Glomerular visceral epithelial cell (primary cell): ENCODE measurements around the gene SCFD2.
"Not testable (repeated sequence)": the region's sequence is repeated elsewhere in the genome, so short reads cannot be mapped to it uniquely, and the experiment has no call there.

Experiments used
- DNase-seq: peaks from one replicate; pipeline ENCODE4 v3.0.0-alpha.2; 2016; ENCODE audit errors: extremely low spot score

SCFD2 gene

GRCh38 chr4:53365486-53366300 lies at the start of gene SCFD2:
SCFD2 (minus strand) TSS chr4:53366061.
- peak; percentile 96 for DNase-seq

DNA sequence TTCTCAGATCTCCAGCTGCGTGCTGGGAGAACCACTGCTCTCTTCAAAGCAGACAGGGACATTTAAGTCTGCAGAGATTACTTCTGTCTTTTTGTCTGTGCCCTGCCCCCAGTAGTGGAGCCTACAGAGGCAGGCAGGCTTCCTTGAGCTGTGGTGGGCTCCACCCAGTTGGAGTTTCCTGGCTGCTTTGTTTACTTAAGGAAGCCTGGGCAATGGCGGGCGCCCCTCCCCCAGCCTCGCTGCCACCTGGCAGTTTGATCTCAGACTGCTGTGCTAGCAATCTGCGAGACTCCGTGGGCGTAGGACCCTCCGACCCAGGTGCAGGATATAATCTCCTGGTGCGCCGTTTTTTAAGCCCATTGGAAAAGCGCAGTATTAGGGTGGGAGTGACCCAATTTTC lies 43.6 kb upstream of the SCFD2 start:
- DNase-seq, result not testable (repeated sequence)

- no peak for DNase-seq
Observed at GRCh38 chr4:53380221-53380620, 14.4 kb upstream of the SCFD2 start.

DNA sequence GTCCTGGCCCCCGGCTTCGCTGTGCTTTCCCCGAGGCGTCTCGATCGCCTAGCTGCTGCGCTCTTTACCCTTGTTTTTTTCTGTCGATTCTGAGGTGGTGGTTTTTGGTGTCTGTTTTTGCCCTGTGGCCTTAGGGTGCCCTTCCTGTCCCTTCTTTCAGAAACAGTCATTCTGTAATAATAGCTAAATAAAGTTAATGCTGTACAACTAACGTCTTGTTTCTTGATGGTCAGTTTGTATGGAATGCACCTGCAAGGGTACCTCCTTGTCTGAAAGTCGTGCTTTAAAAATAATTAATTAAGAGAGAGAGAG lies 12.3 kb upstream of the SCFD2 start:
- DNase-seq, result no peak

DNA sequence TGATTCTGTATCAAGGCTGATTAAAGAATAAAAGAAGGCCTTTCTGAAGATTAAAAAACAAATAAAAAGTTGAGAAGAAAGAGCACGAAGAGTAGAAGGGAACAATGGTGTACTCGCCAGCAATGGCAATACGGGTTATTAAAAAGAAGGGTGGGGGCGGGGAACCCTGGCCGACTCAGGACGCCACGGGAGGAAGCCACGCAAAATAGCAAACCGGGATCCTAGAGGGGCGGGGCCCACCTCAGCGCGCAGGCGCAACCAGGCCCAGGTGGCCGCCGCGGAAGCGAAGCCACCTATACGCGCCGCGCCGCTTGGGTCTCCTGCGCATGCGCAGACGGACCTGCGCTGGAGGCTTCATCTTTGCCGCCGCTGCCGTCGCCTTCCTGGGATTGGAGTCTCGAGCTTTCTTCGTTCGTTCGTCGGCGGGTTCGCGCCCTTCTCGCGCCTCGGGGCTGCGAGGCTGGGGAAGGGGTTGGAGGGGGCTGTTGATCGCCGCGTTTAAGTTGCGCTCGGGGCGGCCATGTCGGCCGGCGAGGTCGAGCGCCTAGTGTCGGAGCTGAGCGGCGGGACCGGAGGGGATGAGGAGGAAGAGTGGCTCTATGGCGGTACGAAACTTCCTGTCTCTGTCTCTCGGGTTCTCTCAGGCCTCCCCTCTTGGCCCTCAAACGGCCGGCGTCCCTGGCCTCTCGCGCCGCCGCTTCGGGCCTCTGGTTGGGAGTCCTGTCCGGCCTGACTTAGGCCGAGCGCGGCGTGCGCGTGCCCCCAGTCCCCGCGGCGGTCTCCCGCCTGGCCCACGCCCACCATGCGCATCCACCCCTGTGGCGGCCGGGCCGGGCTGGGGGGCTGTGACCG lies 11.7 kb upstream of the SCFD2 start, which contains the start of gene FIP1L1:
Gene FIP1L1 (plus strand): TSS at position 323 of the 852 bp plus-strand sequence. CDS start 198 bp downstream, at position 521.
- peak; percentile 97 for DNase-seq

- no peak for DNase-seq
Observed at GRCh38 chr4:53376900-53377299, 11.0 kb upstream of the SCFD2 start.

- DNase-seq, result no peak
Observed at GRCh38 chr4:53374777-53375258, 9.0 kb upstream of the SCFD2 start.

DNA sequence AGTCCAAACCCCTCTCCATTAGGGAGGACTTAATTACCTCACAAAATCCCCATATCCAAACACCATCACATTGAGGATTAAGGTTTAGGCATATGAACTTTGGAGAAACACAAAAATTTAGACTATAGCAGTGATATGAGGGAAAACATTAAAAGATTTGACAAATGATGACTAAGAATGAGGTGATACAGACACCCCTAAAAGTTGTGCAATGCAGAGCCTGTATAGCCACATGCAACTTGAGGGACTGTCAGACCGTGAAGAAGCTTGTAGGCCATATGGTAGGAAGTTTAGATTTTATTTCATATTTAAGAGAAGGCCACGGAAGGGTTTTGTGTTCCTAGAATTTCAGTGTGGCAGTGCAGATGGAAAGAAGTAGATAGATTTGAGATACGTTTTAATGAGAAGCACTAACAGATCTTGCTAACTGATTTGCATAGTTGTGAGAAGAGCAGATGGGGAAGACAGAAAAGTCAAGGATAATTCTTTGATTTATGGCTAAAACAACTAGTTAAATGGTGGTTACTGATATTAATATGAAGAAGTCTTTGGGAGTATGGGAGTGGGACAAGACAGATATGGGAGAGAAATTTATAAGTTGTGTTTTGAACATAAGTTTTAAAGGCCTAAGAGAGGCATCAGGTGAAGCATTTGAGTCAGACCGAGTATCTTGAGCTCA lies 6.1 kb upstream of the SCFD2 start:
- DNase-seq, result no peak

DNA sequence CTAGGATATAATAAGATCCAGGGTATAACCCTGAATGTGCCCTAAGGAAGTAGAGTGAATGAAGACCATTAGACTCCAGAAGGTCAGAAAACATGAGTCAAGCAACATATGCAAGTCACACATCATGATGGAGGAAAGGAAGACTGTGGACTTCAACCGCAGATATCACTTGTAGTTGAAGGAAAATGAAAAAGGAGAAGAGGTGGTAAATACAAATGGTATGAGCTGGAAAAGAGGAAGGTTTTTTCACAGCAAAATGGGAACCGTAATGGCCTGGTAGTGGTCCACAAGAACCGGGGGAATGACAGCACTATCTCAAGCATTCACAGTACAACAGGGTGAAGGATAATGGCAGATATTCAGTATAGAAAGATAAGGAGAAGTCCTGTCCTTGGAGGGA lies 5.2 kb upstream of the SCFD2 start:
- DNase-seq, result no peak

DNA sequence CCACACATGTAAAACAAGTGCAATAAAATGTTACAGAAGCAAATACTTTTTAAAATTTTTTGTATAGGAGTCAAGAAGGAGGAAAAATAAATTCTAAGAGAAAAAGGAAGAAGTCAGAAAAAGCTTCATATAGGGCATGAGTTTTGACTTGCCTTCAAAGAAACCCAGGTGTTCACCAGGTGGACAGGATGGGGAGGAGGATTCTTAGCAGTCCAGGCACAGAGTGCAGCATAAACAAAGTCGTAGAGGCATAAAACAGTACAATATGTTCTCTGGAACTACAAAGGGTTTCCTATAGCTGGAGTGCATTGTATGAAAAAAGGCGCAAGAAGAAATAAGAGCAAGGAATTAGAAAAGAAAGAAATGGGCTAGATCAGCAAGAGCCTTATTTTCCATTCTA lies 1.9 kb upstream of the SCFD2 start:
- DNase-seq, result no peak

DNA sequence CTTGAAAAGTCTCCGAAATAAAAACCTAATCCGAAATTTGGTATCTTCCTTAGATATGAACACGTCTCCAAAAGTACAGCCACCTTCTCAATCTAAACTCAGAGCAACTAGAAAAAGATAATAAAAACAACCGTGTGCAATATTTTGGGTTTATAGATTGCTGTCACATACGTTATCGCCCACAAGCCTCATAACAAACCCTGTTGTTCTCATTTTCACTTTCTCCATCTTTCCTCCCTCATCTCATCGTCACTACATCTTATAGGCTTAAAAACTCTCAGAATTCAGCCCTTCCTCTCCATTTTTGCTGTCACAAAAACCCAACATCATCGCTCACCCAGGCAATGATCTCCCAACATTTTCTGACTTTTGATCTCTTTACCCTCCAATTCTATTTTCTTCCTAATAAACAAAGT lies 448 bp upstream of the SCFD2 start:
- no peak for DNase-seq

- peak; percentile 24 for DNase-seq
Observed at GRCh38 chr4:53365121-53365485, 758 bp downstream of the SCFD2 start.

DNA sequence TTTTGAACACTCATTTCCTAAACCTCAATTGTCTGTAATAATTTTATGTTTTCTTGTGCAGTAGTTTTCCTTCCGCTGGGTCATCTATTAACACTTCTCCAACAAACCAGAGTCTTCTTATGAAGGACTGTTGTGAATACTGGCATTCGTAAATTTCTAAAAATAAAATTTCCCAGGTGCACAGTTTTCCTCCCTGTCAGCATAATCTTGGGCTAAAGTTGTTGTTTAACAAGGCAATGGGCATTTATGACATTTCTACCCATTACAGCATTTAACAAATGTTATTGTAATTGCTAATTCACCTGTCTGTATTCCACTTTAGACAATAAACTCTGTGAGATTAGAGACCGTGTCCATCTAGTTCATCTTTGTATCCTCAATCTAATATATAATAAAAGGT lies 1.2 kb downstream of the SCFD2 start:
- no peak for DNase-seq

GRCh38 chr4:53362093-53362492 lies 3.8 kb downstream of the SCFD2 start:
- DNase-seq, result no peak

- DNase-seq, result no peak
Observed at GRCh38 chr4:53361451-53361850, 4.4 kb downstream of the SCFD2 start.

- DNase-seq, result no peak
Observed at GRCh38 chr4:53355930-53356521, 9.8 kb downstream of the SCFD2 start.

DNA sequence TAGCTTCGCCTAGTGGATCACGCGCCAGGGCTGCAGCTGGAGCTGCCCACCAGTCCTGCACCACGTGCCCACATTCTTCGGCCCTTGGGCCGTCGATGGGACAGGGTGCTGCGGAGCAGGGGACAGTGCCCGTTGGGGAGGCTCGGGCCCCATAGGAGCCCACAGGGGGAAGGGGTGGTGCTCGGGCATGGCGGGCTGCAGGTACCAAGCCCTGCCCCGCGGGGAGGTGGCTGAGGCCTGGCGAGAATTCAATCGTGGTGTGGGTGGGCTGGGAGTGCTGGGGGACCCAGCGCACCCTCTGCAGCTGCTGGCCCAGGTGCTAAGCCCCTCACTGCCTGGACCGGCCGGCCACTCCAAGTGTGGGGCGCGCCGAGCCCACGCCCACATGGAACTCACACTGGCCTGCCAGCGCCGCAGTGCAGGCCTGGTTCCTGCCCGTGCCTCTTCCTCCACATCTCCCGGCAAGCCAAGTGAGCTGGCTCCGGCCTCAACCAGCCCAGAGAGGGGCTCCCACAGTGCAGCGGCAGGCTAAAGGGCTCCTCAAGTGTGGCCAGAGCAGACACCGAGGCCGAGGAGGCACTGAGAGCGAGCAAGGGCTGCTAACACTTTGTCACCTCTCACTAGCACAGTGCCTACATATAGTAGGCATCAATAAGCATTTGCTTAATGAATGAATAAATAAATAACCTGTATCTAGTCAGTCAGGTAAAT lies 11.7 kb downstream of the SCFD2 start:
- DNase-seq, result no peak

DNA sequence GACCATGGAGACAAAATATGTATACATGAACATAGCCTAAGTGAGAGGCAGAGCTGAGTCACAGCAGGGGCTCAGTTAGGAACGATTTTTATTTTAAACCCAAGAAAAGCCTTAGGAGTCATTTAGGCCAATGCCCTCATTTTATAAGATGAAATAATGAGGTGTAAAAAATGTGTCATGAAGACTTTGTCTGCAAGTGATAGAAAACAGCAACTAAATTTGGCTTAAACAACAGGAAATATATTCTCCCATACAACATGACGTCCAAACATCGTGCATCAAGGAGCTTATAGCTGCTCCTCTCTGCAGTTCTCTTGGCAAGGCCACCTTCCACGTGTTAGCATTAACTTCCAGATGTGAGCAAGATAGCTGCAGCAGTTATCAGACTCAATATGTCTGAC lies 16.8 kb downstream of the SCFD2 start:
- DNase-seq, result no peak

- DNase-seq, result no peak
Observed at GRCh38 chr4:53348046-53348445, 17.8 kb downstream of the SCFD2 start.

DNA sequence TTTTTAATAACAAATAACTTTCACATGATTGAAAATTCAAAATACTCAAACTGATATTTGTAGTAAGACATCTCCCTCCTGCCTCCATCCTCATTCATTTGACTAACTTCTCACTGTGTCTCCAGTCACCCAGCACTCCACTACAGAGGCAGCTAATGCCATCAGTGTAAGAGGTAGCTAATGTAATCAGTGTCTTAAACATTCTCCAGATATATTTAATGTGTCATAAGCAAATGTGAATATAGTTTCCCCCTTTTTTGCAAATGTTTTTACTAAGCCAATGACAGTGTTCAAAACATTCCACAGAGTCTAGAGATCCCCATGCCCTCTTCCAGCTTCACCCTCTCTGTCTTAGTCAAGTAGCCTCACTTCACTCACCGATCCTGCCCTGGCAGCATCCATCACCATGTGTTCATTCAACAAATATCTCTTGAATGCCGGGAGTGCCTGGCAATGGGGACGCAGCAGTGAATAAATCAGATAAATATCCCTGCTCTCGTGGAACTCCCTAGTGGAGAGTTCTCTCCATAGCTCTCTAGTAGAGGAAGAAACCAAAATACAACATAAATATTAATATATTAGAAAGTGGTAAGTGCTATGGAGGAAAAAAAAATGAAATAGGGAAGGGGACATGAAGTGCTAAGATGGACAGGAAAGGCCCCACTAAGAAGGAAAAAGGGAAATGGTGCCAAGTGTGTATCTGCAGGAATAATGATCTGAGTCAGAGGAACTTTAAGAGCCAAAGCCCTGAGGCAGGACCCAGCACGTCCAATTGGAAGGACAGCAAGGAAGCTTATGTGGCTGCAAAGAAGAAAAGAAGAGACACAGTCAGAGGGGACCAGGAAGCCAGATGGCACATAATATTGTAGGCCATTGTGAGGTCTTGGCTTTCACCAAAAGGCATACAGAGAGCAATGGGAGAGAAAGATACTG lies 18.7 kb downstream of the SCFD2 start:
- no peak for DNase-seq
